NCI-H2107 (cell line): ENCODE data around the gene ROCK1.
A peak's percentile ranks its signal among the peaks of the same experiment; 100 is the strongest.
"Not testable (repeated sequence)": the region's sequence is repeated elsewhere in the genome, so short reads cannot be mapped to it uniquely, and the experiment has no call there.

Experiments used
- DNase-seq: peaks from one replicate; lab custom pipeline; 2025; lab: John Stamatoyannopoulos, UW

ROCK1 gene

DNA sequence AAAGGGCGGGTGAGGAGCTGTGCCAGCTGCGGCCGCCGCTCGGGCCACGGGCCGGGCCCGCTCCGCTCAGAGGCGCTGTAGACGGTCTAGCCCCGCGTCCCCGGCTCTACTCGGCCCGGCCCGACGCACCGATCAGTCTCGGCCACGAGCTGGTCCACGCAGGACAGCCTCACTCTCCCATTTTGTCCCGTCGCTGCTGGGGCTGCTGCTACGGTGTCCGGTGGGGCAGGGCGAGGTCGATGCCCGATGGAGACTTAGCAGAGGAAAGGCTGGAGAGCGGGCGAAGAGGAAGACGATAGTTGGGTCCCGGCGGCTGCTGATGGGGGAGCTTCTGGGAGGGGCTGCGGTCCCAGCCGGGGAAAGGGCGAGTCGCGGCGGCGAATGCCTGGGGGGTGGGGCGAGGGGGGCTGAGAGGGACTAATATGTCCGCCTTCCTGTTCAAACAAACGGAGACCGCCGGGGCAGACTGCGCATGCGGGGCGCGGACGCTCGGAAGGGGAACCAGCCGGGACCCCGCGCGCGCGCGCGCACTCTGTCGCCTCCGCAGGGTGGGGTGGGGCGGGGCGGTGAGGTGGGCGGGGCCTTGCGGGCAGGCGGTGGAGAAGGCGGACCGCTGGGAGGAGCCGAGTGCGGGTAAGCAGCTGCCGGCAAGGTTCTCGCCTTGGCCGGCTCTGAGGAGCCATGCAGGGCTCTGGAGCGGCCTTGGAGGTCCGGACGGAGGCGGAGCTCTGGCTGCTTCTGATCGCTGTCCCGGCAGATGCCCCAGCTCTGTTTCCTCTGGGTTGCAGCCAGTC is at the start of gene ROCK1:
ROCK1 (minus strand) TSS at position 468 of the 794 bp plus-strand sequence. CDS start 903 bp downstream, outside the sequence.
- peak; percentile 53 for DNase-seq

DNA sequence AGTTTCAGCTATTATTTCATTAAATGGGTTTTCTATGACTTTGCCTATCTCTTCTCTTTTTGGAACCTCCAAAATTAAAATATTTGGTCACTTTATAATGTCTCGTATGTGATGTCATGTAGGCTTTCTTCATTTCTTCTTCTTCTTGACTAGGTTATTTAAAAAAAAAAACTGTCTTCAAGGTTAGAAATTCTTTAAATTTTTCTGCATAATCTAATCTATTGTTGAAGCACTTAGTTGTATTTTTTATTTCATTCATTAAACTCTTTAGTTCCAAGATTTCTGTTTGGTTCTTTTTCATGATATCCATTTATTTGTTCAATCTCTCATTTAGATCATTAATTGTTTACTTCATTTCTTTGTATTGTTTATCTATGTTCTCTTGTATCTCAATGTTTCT is 43.8 kb upstream of the ROCK1 start:
- no peak for DNase-seq

DNA sequence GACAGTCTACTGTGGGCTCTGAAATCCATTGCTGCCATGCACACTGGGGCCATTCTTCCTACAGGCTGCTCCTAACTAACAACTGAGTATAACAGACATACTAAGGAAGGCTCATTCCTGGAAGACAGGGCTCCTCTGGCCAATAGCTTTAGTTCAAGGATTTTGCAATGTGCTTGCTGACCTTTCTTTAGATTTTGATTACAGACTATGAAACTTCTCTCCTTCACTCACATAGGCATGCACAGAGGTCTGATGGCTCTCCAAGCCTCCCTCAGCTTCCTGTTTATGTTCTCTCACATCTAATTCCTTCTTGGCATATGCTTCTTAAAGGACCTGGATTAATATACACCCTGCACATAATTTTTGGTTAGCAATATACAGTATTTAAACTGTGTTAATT is 34.4 kb upstream of the ROCK1 start:
- DNase-seq = no peak

DNA sequence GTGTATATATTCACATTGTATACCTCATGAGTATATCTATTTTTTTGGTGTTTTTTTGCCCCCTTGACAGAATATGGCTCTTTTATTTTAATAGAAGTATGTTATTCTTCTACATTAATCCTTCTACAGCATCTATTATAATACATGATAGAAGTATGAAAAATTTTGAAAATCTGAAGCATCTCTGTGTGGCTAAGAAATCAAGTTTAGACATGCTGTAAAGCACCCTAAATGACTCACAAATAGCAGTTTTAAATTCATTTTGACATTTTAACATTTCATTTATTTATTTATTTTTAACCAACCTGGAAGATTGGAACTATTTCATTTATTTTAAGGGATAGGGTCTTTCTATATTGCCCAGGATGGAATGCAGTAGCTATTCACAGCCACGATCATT is 33.8 kb upstream of the ROCK1 start:
- no peak for DNase-seq

DNA sequence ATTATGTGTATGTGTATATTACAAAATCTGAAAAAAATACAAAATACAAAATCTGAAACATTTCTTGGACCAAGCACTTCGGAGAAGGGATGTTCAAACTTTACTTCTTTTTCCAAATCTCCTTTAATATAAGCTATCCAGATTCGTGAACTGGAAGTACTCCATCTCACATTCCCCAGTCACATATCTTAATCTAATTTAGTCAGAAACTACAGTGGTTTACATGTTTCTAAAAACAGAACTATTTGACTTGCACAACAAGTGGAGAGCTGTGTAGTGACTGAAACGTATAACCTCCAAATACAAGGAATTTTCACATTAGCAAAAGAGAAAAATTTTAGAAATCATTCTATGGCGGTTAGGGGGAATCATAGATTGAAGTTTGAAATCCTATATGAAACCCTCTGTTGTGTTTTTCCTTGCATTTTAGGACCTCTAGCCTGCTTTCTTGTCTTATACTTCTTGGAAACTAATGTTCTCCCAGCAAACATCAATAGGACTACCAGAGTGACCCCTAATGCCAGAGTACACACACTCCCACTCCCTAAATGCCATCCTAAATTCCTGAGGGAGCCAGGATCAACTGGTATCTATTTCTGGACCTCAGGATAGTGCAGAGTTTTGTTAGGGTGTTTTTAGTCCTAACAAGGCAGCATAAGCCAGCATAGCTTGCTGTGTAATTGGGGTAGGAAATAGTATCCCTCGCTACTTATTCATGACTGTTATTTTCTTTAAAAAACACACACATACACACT is 30.2 kb upstream of the ROCK1 start:
- DNase-seq = no peak

GRCh38 chr18:21137719-21138488 is 26.3 kb upstream of the ROCK1 start:
- not testable (repeated sequence) for DNase-seq

DNA sequence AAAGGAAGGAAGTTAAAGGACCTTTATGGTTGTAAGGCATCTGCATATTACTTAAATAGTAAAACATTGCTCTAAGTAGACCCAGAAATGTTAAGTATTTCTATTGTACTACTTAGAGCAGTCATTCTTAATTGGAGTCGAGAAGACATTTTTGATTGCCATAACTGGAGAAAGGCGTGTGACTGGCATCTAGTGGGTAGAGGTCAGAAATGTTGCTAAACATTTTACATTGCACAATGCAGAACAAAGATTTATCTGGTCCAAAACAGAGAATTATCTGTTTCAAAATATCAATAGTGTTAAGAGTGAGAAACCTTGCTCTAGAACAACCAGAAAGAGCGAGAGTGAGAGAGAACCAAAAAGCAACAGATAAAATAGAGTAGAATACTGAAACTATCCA is 23.3 kb upstream of the ROCK1 start:
- DNase-seq = no peak

GRCh38 chr18:21132398-21132918 is 20.8 kb upstream of the ROCK1 start:
- DNase-seq = no peak

DNA sequence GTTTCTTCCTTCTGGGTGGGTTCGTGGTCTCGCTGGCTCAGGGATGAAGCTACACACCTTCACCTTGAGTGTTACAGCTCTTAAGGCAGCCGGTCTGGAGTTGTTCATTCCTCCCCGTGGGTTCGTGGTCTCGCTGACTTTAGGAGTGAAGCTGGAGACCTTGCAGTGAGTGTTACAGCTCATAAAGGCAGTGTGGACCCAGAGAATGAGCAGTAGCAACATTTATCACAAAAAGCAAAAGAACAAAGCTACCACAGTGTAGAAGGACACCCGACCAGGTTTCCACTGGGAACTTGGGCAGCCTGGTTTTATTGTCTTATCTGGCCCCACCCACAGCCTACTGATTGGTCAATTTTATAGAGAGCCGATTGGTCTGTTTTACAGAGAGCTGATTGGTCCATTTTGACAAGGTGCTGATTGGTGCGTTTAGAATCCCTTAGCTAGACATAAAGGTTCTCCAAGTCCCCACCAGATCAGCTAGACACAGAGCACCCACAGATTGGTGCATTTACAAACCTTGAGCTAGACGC is 20.1 kb upstream of the ROCK1 start:
- DNase-seq = no peak

DNA sequence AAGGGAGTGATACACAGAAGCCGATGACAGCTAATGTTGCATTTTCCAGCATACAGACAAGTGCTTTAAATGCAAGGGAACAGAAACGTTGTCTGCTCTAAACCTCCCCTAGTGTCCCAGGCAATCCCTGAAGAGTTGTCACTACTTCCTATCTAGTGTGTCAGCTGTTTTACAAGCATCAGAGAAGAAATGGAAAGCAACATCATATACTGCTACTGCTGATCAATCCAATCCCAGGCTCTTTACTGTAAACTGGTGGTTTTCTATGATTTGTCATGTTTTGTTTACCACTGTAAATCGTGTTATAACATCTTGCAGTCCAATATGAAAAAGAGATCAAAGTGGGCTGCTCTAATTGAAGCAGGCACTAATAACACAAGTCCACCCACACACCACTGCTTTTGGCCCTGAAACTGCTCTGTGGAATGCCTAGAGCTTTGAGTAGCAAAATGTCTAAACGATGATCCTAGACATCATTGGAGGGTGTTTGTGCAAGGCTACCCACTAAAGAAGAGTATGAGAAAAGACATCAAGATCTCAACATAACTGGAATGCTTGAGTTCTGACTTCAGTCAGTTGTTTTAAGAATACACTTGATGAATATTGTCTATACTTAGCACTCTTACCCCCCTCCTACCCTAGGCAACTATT is 18.1 kb upstream of the ROCK1 start:
- no peak for DNase-seq

GRCh38 chr18:21123290-21123926 is 11.8 kb upstream of the ROCK1 start:
- no peak for DNase-seq

GRCh38 chr18:21118806-21119205 is 7.2 kb upstream of the ROCK1 start:
- DNase-seq = no peak

- no peak for DNase-seq
Measured at GRCh38 chr18:21117409-21118131, 6.0 kb upstream of the ROCK1 start.

DNA sequence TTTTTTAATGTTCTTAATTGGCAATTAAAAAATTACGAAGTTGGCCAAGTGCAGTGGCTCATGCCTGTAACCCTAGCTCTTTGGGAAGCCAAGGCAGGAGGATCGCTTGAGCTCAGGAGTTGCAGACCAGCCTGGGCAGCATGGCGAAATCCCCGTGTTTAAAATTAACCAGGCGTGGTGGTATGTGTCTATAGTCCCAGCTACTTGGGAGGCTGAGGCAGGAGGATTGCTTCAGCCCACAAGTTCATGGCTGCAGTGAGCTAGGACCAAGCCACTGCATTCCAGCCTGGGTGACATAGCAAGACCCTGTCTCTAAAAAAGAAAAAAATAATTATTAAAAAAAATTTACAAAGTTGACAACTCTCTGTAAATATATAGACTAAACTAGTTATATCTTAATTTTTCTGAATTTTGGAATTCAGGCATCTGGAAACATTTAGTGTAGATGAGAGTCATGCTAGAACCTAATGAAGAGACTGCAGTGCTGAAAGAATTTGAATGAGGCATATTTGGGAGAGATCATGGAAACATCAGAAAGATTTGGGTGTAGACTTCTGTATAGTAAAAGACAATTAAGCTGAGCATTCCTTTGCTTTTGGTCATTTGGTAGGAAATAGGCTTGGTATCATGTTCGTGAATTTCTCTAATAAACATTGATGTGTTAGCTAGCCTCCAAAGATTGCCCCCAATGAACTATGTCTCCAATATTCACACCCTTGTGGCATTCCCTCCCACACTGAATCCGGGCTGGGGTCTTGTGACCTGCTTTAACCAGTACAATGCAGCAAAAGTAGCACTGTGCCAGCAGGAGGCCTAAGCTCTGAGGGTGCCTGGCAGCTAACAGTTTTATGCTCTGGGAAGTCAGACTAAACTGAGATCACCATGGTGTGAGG is 4.2 kb upstream of the ROCK1 start:
- DNase-seq = no peak

DNA sequence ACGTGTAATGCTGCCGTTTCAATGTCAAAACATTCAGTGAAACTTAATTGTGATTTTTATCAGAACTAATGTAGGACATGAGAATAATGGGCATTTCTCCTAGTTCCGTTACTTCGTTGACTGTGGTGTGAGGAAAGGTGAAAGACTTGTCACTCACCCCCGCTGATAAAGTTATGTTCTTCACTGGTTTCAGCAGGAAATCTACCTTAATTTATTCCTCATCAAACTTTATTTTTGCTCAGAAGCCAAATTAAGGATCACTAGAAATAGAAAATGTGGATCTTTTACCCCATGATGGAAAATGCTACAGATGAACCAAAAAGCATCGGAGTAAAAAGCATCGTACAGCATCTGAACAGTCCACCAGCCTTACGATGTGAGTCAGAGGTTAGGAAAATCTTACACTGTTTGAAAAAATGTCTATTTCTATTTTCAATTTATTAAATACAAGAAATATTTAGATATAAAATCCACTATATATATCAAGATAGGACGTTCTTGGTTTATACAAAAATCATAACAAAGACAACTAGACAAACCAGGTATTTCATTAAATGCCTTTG is 1.0 kb upstream of the ROCK1 start:
- DNase-seq = no peak

DNA sequence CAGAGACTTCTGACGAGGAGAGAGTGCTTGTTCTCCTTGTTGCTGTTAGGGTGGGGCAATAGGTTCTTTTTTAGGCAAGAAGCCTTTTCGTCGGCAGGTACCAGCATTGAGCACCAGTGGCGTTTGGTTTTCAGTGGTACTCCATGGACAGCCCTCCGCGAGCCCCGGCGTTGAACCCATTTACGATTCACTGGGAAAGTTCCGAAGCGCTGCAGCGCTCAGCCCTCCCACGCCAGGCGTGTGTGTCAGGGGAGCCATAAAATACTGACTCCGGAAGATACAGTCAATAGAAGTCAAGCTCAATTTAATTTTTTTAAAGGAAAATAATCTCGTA is 494 bp upstream of the ROCK1 start:
- no peak for DNase-seq

- DNase-seq = no peak
Measured at GRCh38 chr18:21110713-21111345, 784 bp downstream of the ROCK1 start.

- no peak for DNase-seq
Measured at GRCh38 chr18:21109936-21110712, 1.5 kb downstream of the ROCK1 start.
